H1 (cell line): ENCODE data around the gene SNX21. TPM values are rescaled to one million over a fixed set of nuclear protein-coding genes. Genes with fewer than 3 reads are reported as not detected.
A peak's percentile ranks its signal among the peaks of the same experiment; 100 is the strongest.

Source experiments
- CTCF ChIA-PET: fragments of 300-600 bp; sonication (Branson Sonifier 250); formaldehyde crosslinking; loops from one replicate; lab custom pipeline; 2021; ENCODE audit not compliant: partially characterized antibody; lab: Charles Lee
- POLR2A ChIA-PET: fragments of 300-600 bp; sonication (Branson Sonifier 250); formaldehyde crosslinking; loops from one replicate; lab custom pipeline; 2021; ENCODE audit warnings: inconsistent platforms; ENCODE audit not compliant: partially characterized antibody; lab: Charles Lee
- DNase-seq, 2 experiments: peaks; one replicate each; pipeline versions ENCODE4 v3.0.0 to v3.0.0-alpha.2; 2010 to 2022; ENCODE audit warnings: low spot score in 2 of 2, low read depth in 1 of 2, mixed read lengths in 1 of 2
- FAIRE-seq: peaks from 2 replicates; lab custom pipeline; 2011; peaks lifted over from hg19 to GRCh38; lab: Jason Lieb, UNC
- H2AFZ ChIP-seq: 2 replicates; pipeline ENCODE4 v1.8.1; 2012; ENCODE audit warnings: low read length, inconsistent platforms
- H2AK5ac ChIP-seq: 2 replicates; pipeline ENCODE4 v1.6.1; 2013; ENCODE audit warnings: low read depth, low read length
- H2BK120ac ChIP-seq: replicated peaks from 2 replicates; pipeline ENCODE3; 2013; ENCODE audit warnings: low read depth, low read length, inconsistent platforms
- H2BK12ac ChIP-seq: 2 replicates; pipeline ENCODE4 v1.6.1; 2013; ENCODE audit warnings: low read depth, low read length
- H2BK15ac ChIP-seq: 2 replicates; pipeline ENCODE4 v1.6.1; 2013; ENCODE audit warnings: low read length
- H2BK20ac ChIP-seq: 2 replicates; pipeline ENCODE4 v1.6.1; 2013; ENCODE audit warnings: low read length
- H2BK5ac ChIP-seq: 2 replicates; pipeline ENCODE4 v1.6.1; 2013; ENCODE audit warnings: low read depth, low read length
- H3K14ac ChIP-seq: 2 replicates; pipeline ENCODE4 v1.6.1; 2013; ENCODE audit warnings: inconsistent platforms; ENCODE audit not compliant: insufficient read length
- H3K18ac ChIP-seq: 2 replicates; pipeline ENCODE4 v1.6.1; 2013; ENCODE audit warnings: low read length; ENCODE audit errors: extremely low read depth
- H3K23ac ChIP-seq: 2 replicates; pipeline ENCODE4 v1.6.1; 2013; ENCODE audit warnings: inconsistent platforms; ENCODE audit not compliant: insufficient read length
- H3K23me2 ChIP-seq: 2 replicates; pipeline ENCODE4 v1.6.1; 2013; ENCODE audit warnings: low read depth, low read length
- H3K27ac ChIP-seq: 2 replicates; pipeline ENCODE4 v1.6.1; 2011; ENCODE audit warnings: low read depth, low read length, inconsistent platforms
- H3K27me3 ChIP-seq, 4 experiments: replicated peaks in 1 of 4; 1 replicate in 1 of 4; 2 replicates in 3 of 4; pipeline versions ENCODE4 v1.6.1 to v1.8.1; 2011 to 2013; ENCODE audit warnings: low read length in 3 of 4, mild to moderate bottlenecking in 3 of 4, inconsistent platforms in 2 of 4, mixed read lengths in 2 of 4, moderate library complexity in 1 of 4; ENCODE audit not compliant: control insufficient read depth in 3 of 4, insufficient read depth in 3 of 4; ENCODE audit errors: extremely low read depth in 1 of 4
- H3K36me3 ChIP-seq, 4 experiments: 2 replicates each; pipeline versions ENCODE4 v1.6.1 to v1.8.1; 2011 to 2013; ENCODE audit warnings: mild to moderate bottlenecking in 4 of 4, low read length in 3 of 4, moderate library complexity in 2 of 4, control low read depth in 1 of 4, inconsistent platforms in 1 of 4; ENCODE audit not compliant: insufficient read depth in 4 of 4, control insufficient read depth in 2 of 4
- H3K4ac ChIP-seq: replicated peaks from 2 replicates; pipeline ENCODE3; 2013; ENCODE audit warnings: low read length, low read depth, mixed read lengths, inconsistent platforms; ENCODE audit not compliant: insufficient read length
- H3K4me1 ChIP-seq, 4 experiments: replicated peaks in 1 of 4; 1 replicate in 1 of 4; 2 replicates in 3 of 4; pipeline versions ENCODE4 v1.6.1 to v1.8.1; 2011 to 2013; ENCODE audit warnings: low read length in 3 of 4, inconsistent platforms in 2 of 4, mixed read lengths in 1 of 4; ENCODE audit not compliant: insufficient read depth in 4 of 4, control insufficient read depth in 3 of 4
- H3K4me2 ChIP-seq, 2 experiments: 2 replicates each; pipeline versions ENCODE4 v1.6.1 to v1.8.1; 2011 to 2013; ENCODE audit warnings: low read depth in 2 of 2, low read length in 2 of 2, control low read depth in 1 of 2, inconsistent platforms in 1 of 2, mild to moderate bottlenecking in 1 of 2; ENCODE audit not compliant: insufficient read depth in 1 of 2
- H3K4me3 ChIP-seq, 4 experiments: fragments of 200-600, 300-600 bp in 1 of 4; sonication (generic), shearing (Covaris generic), sonication (Bioruptor Twin) in 1 of 4; 2 replicates each; pipeline versions ENCODE4 v1.5.1 to v1.8.1; 2011 to 2016; ENCODE audit warnings: low read length in 4 of 4, low read depth in 3 of 4, control low read depth in 2 of 4, inconsistent platforms in 2 of 4, mild to moderate bottlenecking in 2 of 4, mixed read lengths in 1 of 4, moderate library complexity in 1 of 4; ENCODE audit not compliant: insufficient read depth in 2 of 4; ENCODE audit errors: extremely low read depth in 1 of 4
- H3K56ac ChIP-seq: replicated peaks from 2 replicates; pipeline ENCODE3; 2013; ENCODE audit warnings: low read depth, mild to moderate bottlenecking, mixed read lengths, low read length, inconsistent platforms; ENCODE audit not compliant: insufficient read length
- H3K79me1 ChIP-seq: 2 replicates; pipeline ENCODE4 v1.6.1; 2013; ENCODE audit warnings: low read depth, low read length, control low read depth
- H3K79me2 ChIP-seq, 2 experiments: 2 replicates each; pipeline versions ENCODE4 v1.6.1 to v1.8.1; 2012 to 2013; ENCODE audit warnings: low read length in 2 of 2, mild to moderate bottlenecking in 2 of 2, inconsistent platforms in 1 of 2; ENCODE audit not compliant: insufficient read depth in 2 of 2, control insufficient read depth in 1 of 2
- H3K9ac ChIP-seq, 4 experiments: replicated peaks in 1 of 4; 1 replicate in 1 of 4; 2 replicates in 3 of 4; pipeline versions ENCODE4 v1.6.1 to v1.8.1; 2011 to 2013; ENCODE audit warnings: low read depth in 3 of 4, low read length in 3 of 4, control low read depth in 2 of 4, mild to moderate bottlenecking in 2 of 4, moderate library complexity in 2 of 4, inconsistent platforms in 1 of 4; ENCODE audit errors: extremely low read depth in 1 of 4
- H3K9me3 ChIP-seq, 2 experiments: 2 replicates each; pipeline versions ENCODE4 v1.6.1 to v1.8.1; 2012 to 2013; ENCODE audit warnings: mild to moderate bottlenecking in 2 of 2, moderate library complexity in 2 of 2, control low read depth in 1 of 2, inconsistent platforms in 1 of 2, low read depth in 1 of 2, low read length in 1 of 2, mixed read lengths in 1 of 2; ENCODE audit not compliant: insufficient read depth in 2 of 2
- H4K20me1 ChIP-seq, 2 experiments: replicated peaks in 1 of 2; 2 replicates each; pipeline versions ENCODE3 to v1.8.1; 2011 to 2013; ENCODE audit warnings: inconsistent platforms in 2 of 2, low read length in 2 of 2, mild to moderate bottlenecking in 1 of 2; ENCODE audit not compliant: insufficient read depth in 2 of 2, control insufficient read depth in 1 of 2
- H4K5ac ChIP-seq: 2 replicates; pipeline ENCODE4 v1.6.1; 2013; ENCODE audit warnings: low read length, low read depth, mixed read lengths, inconsistent platforms; ENCODE audit not compliant: insufficient read length
- H4K8ac ChIP-seq: 2 replicates; pipeline ENCODE4 v1.8.0; 2013; ENCODE audit warnings: mild to moderate bottlenecking, moderate library complexity, low read length, inconsistent platforms; ENCODE audit not compliant: insufficient read depth; ENCODE audit errors: extremely low read depth
- H4K91ac ChIP-seq: replicated peaks from 2 replicates; pipeline ENCODE3; 2013; ENCODE audit warnings: low read length, mixed read lengths, inconsistent platforms; ENCODE audit not compliant: insufficient read length
- ATF2 ChIP-seq: IDR thresholded peaks from 2 replicates; pipeline ENCODE4 v1.6.1; 2012; ENCODE audit warnings: low read length, inconsistent platforms
- BACH1 ChIP-seq: IDR thresholded peaks from 2 replicates; pipeline ENCODE4 v1.6.1; 2012; ENCODE audit warnings: low read length, improper control_type of control experiment
- KDM4A ChIP-seq: IDR thresholded peaks from one replicate; pipeline ENCODE4 v1.7.1; 2012; ENCODE audit warnings: low read depth, mild to moderate bottlenecking, moderate library complexity, low read length, inconsistent platforms; ENCODE audit not compliant: severe bottlenecking
- NRF1 ChIP-seq: IDR thresholded peaks from 2 replicates; pipeline ENCODE4 v1.6.1; 2011; ENCODE audit warnings: mild to moderate bottlenecking, low read depth, low read length, improper control_type of control experiment
- PHF8 ChIP-seq: fragments of 200-600 bp; sonication (generic); conservative IDR thresholded peaks from 2 replicates; pipeline ENCODE4 v1.7.1; 2012; ENCODE audit warnings: low read depth, mild to moderate bottlenecking, inconsistent platforms, low read length, moderate library complexity
- SP4 ChIP-seq: IDR thresholded peaks from 2 replicates; pipeline ENCODE4 v1.6.1; 2012; ENCODE audit warnings: low read length, inconsistent platforms
- TAF1 ChIP-seq: IDR thresholded peaks from 2 replicates; pipeline ENCODE4 v1.6.1; 2011; ENCODE audit warnings: mild to moderate bottlenecking, low read depth, low read length
- TAF7 ChIP-seq: optimal IDR thresholded peaks from 2 replicates; pipeline ENCODE3; 2011; ENCODE audit warnings: low read depth, mild to moderate bottlenecking, inconsistent platforms, low read length, moderate library complexity, borderline replicate concordance
- YY1 ChIP-seq: IDR thresholded peaks from 2 replicates; pipeline ENCODE4 v1.6.1; 2011; ENCODE audit warnings: low read depth, mild to moderate bottlenecking, low read length
- WGBS, 2 experiments: shearing (Covaris generic) in 1 of 2; methylation state at CpG; one replicate each; pipeline versions ENCODE4 v1.1.6 to v1.1.7; 2013 to 2015; ENCODE audit warnings: low lambda C conversion rate in 2 of 2, mixed read lengths in 2 of 2, inconsistent platforms in 1 of 2, low coverage in 1 of 2, missing lambda C conversion rate in 1 of 2; ENCODE audit not compliant: insufficient replicate concordance in 2 of 2, insufficient coverage in 1 of 2, insufficient read length in 1 of 2; ENCODE audit errors: extremely low coverage in 1 of 2, missing lambda C conversion rate in 1 of 2; 5-methylcytosine and 5-hydroxymethylcytosine counted together
- polyA plus RNA-seq, 7 experiments: library from polyadenylated mRNA; depleted of rRNA in 3 of 7; stranded (reverse) in 5 of 7; unstranded in 2 of 7; fragments of >200 nt in 5 of 7; fragments of 200-250 nt in 2 of 7; gene quantifications; 1 replicate in 5 of 7; 2 replicates in 1 of 7; 4 replicates in 1 of 7; pipeline versions ENCODE4 v1.2.1 to v1.2.3, GENCODE V29; 2011 to 2013; ENCODE audit warnings: missing spikeins in 2 of 7, mixed read lengths in 2 of 7
- total RNA-seq: library from RNA; stranded (reverse); fragmentation: NEBNext Ultra II Directional; extraction: Animal tissue kit (Norgen Biotek cat#: 25700); gene quantifications from 2 replicates; pipeline ENCODE4 v1.2.1, GENCODE V29; 2021

Gene SNX21
- total and polyA plus RNA-seq, 2 of the 8 experiments (the other 6 are each of a cell fraction or from before 2014, with no cell fraction given), result 15.8 to 16.8 TPM

- no peak overlapping the region for H2BK12ac ChIP-seq
- no peak overlapping the region for H2AFZ ChIP-seq
- peaks cover 0 to 17% (median 8%) of the 10 kb centered on the region in 4 experiments; a peak in 6 of 7 replicates for H3K4me1 ChIP-seq
- peaks cover 9% of the 10 kb centered on the region for H3K79me1 ChIP-seq
- H3K56ac ChIP-seq, result peak overlapping the region; percentile 54
- WGBS, 2 experiments, result 8% methylated on average over 55 of the region's 71 CpGs; no CpG with 5 or more reads in 1 of the 2 experiments
- peaks cover 0 to 5% (median 0%) of the 10 kb centered on the region in 4 experiments; a peak in 1 of 8 replicates for H3K36me3 ChIP-seq
- no peaks in the 10 kb centered on the region for H3K9me3 ChIP-seq
- peak overlapping the region; percentile 73; the same call in 1 of the 2 replicates for H3K27ac ChIP-seq
- no peak overlapping the region for H2BK20ac ChIP-seq
- H2AK5ac ChIP-seq, result no peak overlapping the region
- no peaks in the 10 kb centered on the region for H3K27me3 ChIP-seq
- H2BK120ac ChIP-seq, result no peak overlapping the region
- peak overlapping the region; percentile 75 for H4K91ac ChIP-seq
- H3K14ac ChIP-seq, result no peak overlapping the region
- H3K79me2 ChIP-seq, result peaks cover 0 to 11% of the 10 kb centered on the region in 2 experiments; a peak in 1 of 4 replicates
- H4K5ac ChIP-seq, result peak overlapping the region; percentile 93
- H2BK15ac ChIP-seq, result no peak overlapping the region
- H3K9ac ChIP-seq, result peak overlapping the region; percentile 15 to 67 (median 54); a peak in 6 of 7 replicates
- DNase-seq, result peak; percentile 59 to 93
- H4K8ac ChIP-seq, result peak overlapping the region; percentile 90
- ChIA-PET POLR2A (interaction anchor here (0.6 to 13.8 kb wide), 18 partner anchors 9 to 138 kb away, joined by 3 to 178 read pairs (median 4); partner anchors contain the start of genes ACOT8, PCIF1, UBE2C and ZNF335), CTCF (interaction anchor here (0.6 to 2.1 kb wide), 8 partner anchors 10 to 1451 kb away, joined by 3 to 5 read pairs (median 3); no protein-coding TSS in a partner anchor)
- FAIRE-seq, result no peak
- H3K4me3 ChIP-seq, result peak overlapping the region; percentile 61 to 77 (median 74)
- H2BK5ac ChIP-seq, result peak overlapping the region; percentile 83; the same call in 1 of the 2 replicates
- H3K18ac ChIP-seq, result peak overlapping the region; percentile 88
- peak overlapping the region; percentile 87 to 88 for H3K4me2 ChIP-seq
- peak overlapping the region; percentile 87 for H3K4ac ChIP-seq
- peaks cover 8% of the 10 kb centered on the region; the same call in 1 of the 2 replicates for H3K23me2 ChIP-seq
- no peak overlapping the region for H3K23ac ChIP-seq
- peaks cover 0 to 4% of the 10 kb centered on the region in 2 experiments for H4K20me1 ChIP-seq
- TF ChIP-seq TAF1 (no peak; the same call in 1 of the 2 replicates), SP4 (no peak), YY1 (0 out of 2 replicates have a peak, but pooled peaks have one; percentile 3), TAF7 (peak; percentile 54), KDM4A (peak; percentile 74), PHF8 (peak; percentile 86), NRF1 (no peak), ATF2 (no peak), BACH1 (no peak)
Measured at GRCh38 chr20:45833883-45834796, 541 bp downstream of the SNX21 start.
